ENCODE data around the gene ZEB2. TPM values are rescaled to one million over a fixed set of nuclear protein-coding genes. Genes with fewer than 3 reads are reported as not detected.

The ZEB2 gene
- 51.5 TPM for polyA plus RNA-seq

GRCh38 chr2:144519934-144520731 is at the start of gene ZEB2:
TSS of gene ZEB2 (minus strand) at chr2:144520119. CDS start at chr2:144517350, 2,769 bp downstream.
- Mint-ChIP-seq H3K9me3 (peaks cover 0 to 2% (median 0%) of the 10 kb centered on the region in 3 donors), H3K36me3 (peaks cover 6% of the 10 kb centered on the region), H3K4me3 (peak within 1 kb of the TSS in 2 of 4 donors; percentile 59 to 71), H3K4me1 (peaks cover 19 to 22% (median 20%) of the 10 kb centered on the region in 3 donors), H3K27ac (no peak within 1 kb of the TSS), H3K27me3 (peaks cover 29% of the 10 kb centered on the region)

- Mint-ChIP-seq H3K27me3 (no peaks in the 10 kb centered on the region), H3K9me3 (no peaks in the 10 kb centered on the region)
Measured at GRCh38 chr2:144567745-144568144, 47.8 kb upstream of the ZEB2 start.

GRCh38 chr2:144566448-144566847 is 46.5 kb upstream of the ZEB2 start:
- Mint-ChIP-seq H3K4me1 (peaks cover 5 to 8% (median 6%) of the 10 kb centered on the region in 3 donors), H3K27me3 (no peaks in the 10 kb centered on the region), H3K9me3 (no peaks in the 10 kb centered on the region), H3K36me3 (no peaks in the 10 kb centered on the region), H3K27ac (no peak overlapping the region), H3K4me3 (no peak overlapping the region)

More at GRCh38 chr2:144567745-144568144, 47.8 kb upstream of the ZEB2 start:
- Mint-ChIP-seq H3K4me1 (peaks cover 0 to 5% (median under 1%) of the 10 kb centered on the region in 3 donors), H3K36me3 (no peaks in the 10 kb centered on the region), H3K4me3 (no peak overlapping the region), H3K27ac (no peak overlapping the region)

GRCh38 chr2:144560251-144560650 is 40.3 kb upstream of the ZEB2 start:
- peaks cover 0 to 2% (median 0%) of the 10 kb centered on the region in 3 donors for H3K9me3 Mint-ChIP-seq

GRCh38 chr2:144559681-144560080 is 39.8 kb upstream of the ZEB2 start:
- H3K9me3 Mint-ChIP-seq, result peaks cover 0 to 2% (median 0%) of the 10 kb centered on the region in 3 donors
- H3K4me3 Mint-ChIP-seq, result no peak overlapping the region
- no peak overlapping the region for H3K27ac Mint-ChIP-seq
- H3K27me3 Mint-ChIP-seq, result peaks cover 4% of the 10 kb centered on the region
- H3K36me3 Mint-ChIP-seq, result no peaks in the 10 kb centered on the region
- H3K4me1 Mint-ChIP-seq, result peaks cover 6 to 11% (median 8%) of the 10 kb centered on the region in 3 donors

More at GRCh38 chr2:144560251-144560650, 40.3 kb upstream of the ZEB2 start:
- Mint-ChIP-seq H3K36me3 (no peaks in the 10 kb centered on the region), H3K4me1 (peaks cover 6 to 11% (median 8%) of the 10 kb centered on the region in 3 donors), H3K27ac (no peak overlapping the region), H3K27me3 (peaks cover 4% of the 10 kb centered on the region), H3K4me3 (no peak overlapping the region)

- peaks cover 0 to 2% (median 0%) of the 10 kb centered on the region in 3 donors for H3K9me3 Mint-ChIP-seq
- no peak overlapping the region for H3K27ac Mint-ChIP-seq
- no peak overlapping the region for H3K4me3 Mint-ChIP-seq
- H3K4me1 Mint-ChIP-seq, result peaks cover 6 to 11% (median 8%) of the 10 kb centered on the region in 3 donors
- H3K36me3 Mint-ChIP-seq, result no peaks in the 10 kb centered on the region
- H3K27me3 Mint-ChIP-seq, result peaks cover 4% of the 10 kb centered on the region
Measured at GRCh38 chr2:144559242-144559641, 39.3 kb upstream of the ZEB2 start.

- Mint-ChIP-seq H3K4me3 (no peak overlapping the region), H3K36me3 (no peaks in the 10 kb centered on the region), H3K9me3 (peaks cover 0 to 1% (median 0%) of the 10 kb centered on the region in 3 donors), H3K27ac (no peak overlapping the region), H3K27me3 (peaks cover 12% of the 10 kb centered on the region), H3K4me1 (peaks cover 0 to 4% (median 1%) of the 10 kb centered on the region in 3 donors)
Measured at GRCh38 chr2:144554492-144555210, 34.7 kb upstream of the ZEB2 start.

- no peak overlapping the region for H3K27ac Mint-ChIP-seq
- H3K27me3 Mint-ChIP-seq, result peaks cover 13% of the 10 kb centered on the region
- H3K9me3 Mint-ChIP-seq, result peaks cover 0 to 1% (median 0%) of the 10 kb centered on the region in 3 donors
- peaks cover 5 to 8% (median 6%) of the 10 kb centered on the region in 3 donors for H3K4me1 Mint-ChIP-seq
- H3K4me3 Mint-ChIP-seq, result no peak overlapping the region
- H3K36me3 Mint-ChIP-seq, result no peaks in the 10 kb centered on the region
Measured at GRCh38 chr2:144553379-144553778, 33.5 kb upstream of the ZEB2 start.

- H3K27me3 Mint-ChIP-seq, result peaks cover 17% of the 10 kb centered on the region
- H3K4me3 Mint-ChIP-seq, result no peak overlapping the region
- H3K4me1 Mint-ChIP-seq, result peaks cover 9 to 13% (median 10%) of the 10 kb centered on the region in 3 donors
- H3K27ac Mint-ChIP-seq, result no peak overlapping the region
- no peaks in the 10 kb centered on the region for H3K36me3 Mint-ChIP-seq
- H3K9me3 Mint-ChIP-seq, result peaks cover 0 to 1% (median 0%) of the 10 kb centered on the region in 3 donors
Measured at GRCh38 chr2:144552821-144553220, 32.9 kb upstream of the ZEB2 start.

- H3K27ac Mint-ChIP-seq, result no peak overlapping the region
- peaks cover 9 to 14% (median 10%) of the 10 kb centered on the region in 3 donors for H3K4me1 Mint-ChIP-seq
- H3K27me3 Mint-ChIP-seq, result peaks cover 23% of the 10 kb centered on the region
- H3K36me3 Mint-ChIP-seq, result no peaks in the 10 kb centered on the region
- H3K9me3 Mint-ChIP-seq, result peaks cover 0 to 1% (median 0%) of the 10 kb centered on the region in 3 donors
- no peak overlapping the region for H3K4me3 Mint-ChIP-seq
Measured at GRCh38 chr2:144550911-144551310, 31.0 kb upstream of the ZEB2 start.

GRCh38 chr2:144550084-144550483 is 30.2 kb upstream of the ZEB2 start:
- H3K9me3 Mint-ChIP-seq, result peaks cover 0 to 1% (median 0%) of the 10 kb centered on the region in 3 donors
- H3K27ac Mint-ChIP-seq, result no peak overlapping the region
- peaks cover 9 to 14% (median 10%) of the 10 kb centered on the region in 3 donors for H3K4me1 Mint-ChIP-seq
- peaks cover 27% of the 10 kb centered on the region for H3K27me3 Mint-ChIP-seq
- no peaks in the 10 kb centered on the region for H3K36me3 Mint-ChIP-seq
- no peak overlapping the region for H3K4me3 Mint-ChIP-seq

- H3K4me1 Mint-ChIP-seq, result peaks cover 9 to 14% (median 10%) of the 10 kb centered on the region in 3 donors
- H3K4me3 Mint-ChIP-seq, result peak overlapping the region in 2 of 4 donors; percentile 4 to 58
Measured at GRCh38 chr2:144548532-144549191, 28.7 kb upstream of the ZEB2 start.

GRCh38 chr2:144548088-144548487 is 28.2 kb upstream of the ZEB2 start:
- H3K36me3 Mint-ChIP-seq, result no peaks in the 10 kb centered on the region
- H3K27me3 Mint-ChIP-seq, result peaks cover 25% of the 10 kb centered on the region
- peaks cover 0 to 1% (median 0%) of the 10 kb centered on the region in 3 donors for H3K9me3 Mint-ChIP-seq
- no peak overlapping the region for H3K27ac Mint-ChIP-seq
- H3K4me1 Mint-ChIP-seq, result peaks cover 9 to 14% (median 10%) of the 10 kb centered on the region in 3 donors
- H3K4me3 Mint-ChIP-seq, result peak overlapping the region in 1 of 4 donors; percentile 58

More at GRCh38 chr2:144548532-144549191, 28.7 kb upstream of the ZEB2 start:
- no peaks in the 10 kb centered on the region for H3K36me3 Mint-ChIP-seq
- H3K9me3 Mint-ChIP-seq, result peaks cover 0 to 1% (median 0%) of the 10 kb centered on the region in 3 donors
- no peak overlapping the region for H3K27ac Mint-ChIP-seq
- peaks cover 27% of the 10 kb centered on the region for H3K27me3 Mint-ChIP-seq

GRCh38 chr2:144547494-144547893 is 27.6 kb upstream of the ZEB2 start:
- H3K36me3 Mint-ChIP-seq, result peaks cover 2% of the 10 kb centered on the region
- peaks cover 2 to 5% (median 3%) of the 10 kb centered on the region in 3 donors for H3K9me3 Mint-ChIP-seq
- no peak overlapping the region for H3K27ac Mint-ChIP-seq
- H3K4me3 Mint-ChIP-seq, result peak overlapping the region in 1 of 4 donors; percentile 33
- peaks cover 27% of the 10 kb centered on the region for H3K27me3 Mint-ChIP-seq
- peaks cover 8 to 14% (median 10%) of the 10 kb centered on the region in 3 donors for H3K4me1 Mint-ChIP-seq
